IMR-90 (cell line): Measurements from ENCODE around the gene RFT1. TPM values are rescaled to one million over a fixed set of nuclear protein-coding genes. Genes with fewer than 3 reads are reported as not detected.

Experiments
- ATAC-seq: fragments of 200-7000 bp; cut with Tn5 transposase; 2 replicates; pipeline ENCODE4 v1.9.1; 2020; ENCODE audit warnings: low read depth, mild to moderate bottlenecking, moderate library complexity
- BruUV-seq: library from RNA; stranded (reverse); fragments of 400-500 nt; replicated peaks from 2 replicates; lab custom pipeline; 2021; lab: Mats Ljungman, UMichigan
- CTCF ChIA-PET: fragments of 300-600 bp; formaldehyde crosslinking; extraction: SDS; loops from one replicate; lab custom pipeline; 2021; ENCODE audit warnings: antibody characterized with exemption; lab: Yijun Ruan, JAX
- POLR2A ChIA-PET: fragments of 300-600 bp; sonication (Branson Sonifier 250); formaldehyde crosslinking; loops from one replicate; lab custom pipeline; 2022; ENCODE audit warnings: antibody characterized with exemption; ENCODE audit not compliant: unreplicated experiment; lab: Charles Lee
- DNase-seq: peaks from one replicate; pipeline ENCODE4 v3.0.0; 2013
- H2AFZ ChIP-seq: replicated peaks from 2 replicates; pipeline ENCODE3; 2013; ENCODE audit warnings: low read length, mild to moderate bottlenecking; ENCODE audit not compliant: poor library complexity
- H2AK5ac ChIP-seq: 2 replicates; pipeline ENCODE4 v1.6.1; 2013; ENCODE audit warnings: low read depth, low read length, inconsistent platforms
- H2AK9ac ChIP-seq: replicated peaks from 2 replicates; pipeline ENCODE3; 2013; ENCODE audit warnings: mild to moderate bottlenecking, low read depth, low read length, moderate library complexity; ENCODE audit not compliant: poor library complexity
- H2BK120ac ChIP-seq: 2 replicates; pipeline ENCODE4 v1.6.1; 2013; ENCODE audit warnings: low read depth, low read length, inconsistent platforms
- H2BK15ac ChIP-seq: 3 replicates; pipeline ENCODE4 v1.6.1; 2013; ENCODE audit warnings: low read depth, low read length, inconsistent platforms
- H2BK20ac ChIP-seq: 2 replicates; pipeline ENCODE4 v1.6.1; 2013; ENCODE audit warnings: low read depth, mild to moderate bottlenecking, inconsistent platforms, low read length, moderate library complexity
- H2BK5ac ChIP-seq: 2 replicates; pipeline ENCODE4 v1.6.1; 2013; ENCODE audit warnings: mild to moderate bottlenecking, low read depth, low read length, inconsistent platforms; ENCODE audit not compliant: poor library complexity, severe bottlenecking
- H3K14ac ChIP-seq: replicated peaks from 2 replicates; pipeline ENCODE4 v1.6.1; 2013; ENCODE audit warnings: low read depth, low read length, inconsistent platforms
- H3K18ac ChIP-seq: 2 replicates; pipeline ENCODE4 v1.6.1; 2013; ENCODE audit warnings: low read depth, low read length, control low read depth
- H3K23ac ChIP-seq: 2 replicates; pipeline ENCODE4 v1.6.1; 2013; ENCODE audit warnings: low read depth, low read length, inconsistent platforms
- H3K27ac ChIP-seq: 2 replicates; pipeline ENCODE4 v1.5.1; 2013; ENCODE audit warnings: mild to moderate bottlenecking, control low read depth, low read length; ENCODE audit not compliant: insufficient read depth
- H3K27me3 ChIP-seq: 2 replicates; pipeline ENCODE4 v1.6.1; 2013; ENCODE audit warnings: low read length; ENCODE audit not compliant: control insufficient read depth, insufficient read depth
- H3K36me3 ChIP-seq: 2 replicates; pipeline ENCODE4 v1.6.1; 2013; ENCODE audit warnings: low read length, mixed read lengths; ENCODE audit not compliant: control insufficient read depth, insufficient read depth
- H3K4ac ChIP-seq: 2 replicates; pipeline ENCODE4 v1.6.1; 2013; ENCODE audit warnings: low read depth, low read length, inconsistent platforms
- H3K4me1 ChIP-seq: 2 replicates; pipeline ENCODE4 v1.6.1; 2013; ENCODE audit warnings: low read length, mixed read lengths; ENCODE audit not compliant: control insufficient read depth, insufficient read depth
- H3K4me2 ChIP-seq: 2 replicates; pipeline ENCODE4 v1.6.1; 2013; ENCODE audit warnings: low read depth, mild to moderate bottlenecking, control low read depth, low read length, moderate library complexity
- H3K4me3 ChIP-seq: 2 replicates; pipeline ENCODE4 v1.5.1; 2013; ENCODE audit warnings: low read depth, mild to moderate bottlenecking, control low read depth, low read length, moderate library complexity; ENCODE audit not compliant: insufficient read depth
- H3K56ac ChIP-seq: 2 replicates; pipeline ENCODE4 v1.6.1; 2013; ENCODE audit warnings: low read length, inconsistent platforms; ENCODE audit not compliant: insufficient read depth; ENCODE audit errors: extremely low read depth
- H3K79me1 ChIP-seq, 2 experiments: 2 replicates each; pipeline ENCODE4 v1.6.1; 2013; ENCODE audit warnings: low read length in 2 of 2, inconsistent platforms in 1 of 2, low read depth in 1 of 2
- H3K9ac ChIP-seq: 2 replicates; pipeline ENCODE4 v1.6.1; 2013; ENCODE audit warnings: low read depth, low read length, control low read depth
- H3K9me1 ChIP-seq: 2 replicates; pipeline ENCODE4 v1.6.1; 2013; ENCODE audit warnings: low read length, inconsistent platforms; ENCODE audit not compliant: insufficient read depth
- H3K9me3 ChIP-seq: 2 replicates; pipeline ENCODE4 v1.6.1; 2013; ENCODE audit warnings: low read length; ENCODE audit not compliant: control insufficient read depth, insufficient read depth
- H4K20me1 ChIP-seq: 2 replicates; pipeline ENCODE4 v1.6.1; 2013; ENCODE audit warnings: low read length, inconsistent platforms; ENCODE audit not compliant: insufficient read depth
- H4K5ac ChIP-seq: 2 replicates; pipeline ENCODE4 v1.6.1; 2013; ENCODE audit warnings: mild to moderate bottlenecking, low read depth, low read length, control low read depth
- H4K8ac ChIP-seq, 2 experiments: 2 replicates each; pipeline ENCODE4 v1.6.1; 2013; ENCODE audit warnings: low read depth in 2 of 2, low read length in 2 of 2, control low read depth in 1 of 2, inconsistent platforms in 1 of 2
- H4K91ac ChIP-seq: 2 replicates; pipeline ENCODE4 v1.6.1; 2013; ENCODE audit warnings: low read depth, low read length, inconsistent platforms; ENCODE audit not compliant: insufficient read depth
- MAFK ChIP-seq: IDR thresholded peaks from 2 replicates; pipeline ENCODE4 v1.6.1; 2012; ENCODE audit warnings: low read depth, low read length, improper control_type of control experiment
- USF2 ChIP-seq: fragments of 150-350 bp; IDR thresholded peaks from 2 replicates; pipeline ENCODE4 v1.6.1; 2017; ENCODE audit warnings: mild to moderate bottlenecking, antibody characterized with exemption, low read length, low read depth
- WGBS, 2 experiments: methylation state at CpG; one replicate each; pipeline versions ENCODE4 v1.1.5 to v1.1.7; 2013; ENCODE audit warnings: missing lambda C conversion rate in 2 of 2; ENCODE audit not compliant: insufficient read length in 1 of 2; ENCODE audit errors: extremely low coverage in 2 of 2; 5-methylcytosine and 5-hydroxymethylcytosine counted together
- dilution Hi-C: fragments of 300-500 bp; cut with HindIII; formaldehyde crosslinking; loops from one replicate; pipeline ENCODE4 v1.14.3; 2018; ENCODE audit warnings: low sequenced_read_pairs; ENCODE audit not compliant: unreplicated experiment
- in situ Hi-C: fragments of 300-500 bp; cut with MboI; formaldehyde crosslinking; loops from 3 replicates; pipeline ENCODE4 v1.14.3; 2019; ENCODE audit warnings: low sequenced_read_pairs, inconsistent platforms, mixed read lengths
- intact Hi-C: fragments of 100-400 bp; cut with micrococcal nuclease; formaldehyde crosslinking; loops from 2 replicates; pipeline ENCODE4 v1.10.0; 2022
- polyA plus RNA-seq, 3 experiments: library from polyadenylated mRNA; depleted of rRNA; stranded (reverse); fragments of >200 nt; gene quantifications; 2 replicates each; pipeline ENCODE4 v1.2.3, GENCODE V29; 2012; ENCODE audit warnings: low replicate concordance in 1 of 3
- total RNA-seq: library from RNA; depleted of rRNA; stranded (reverse); fragments of >200 nt; gene quantifications from 2 replicates; pipeline ENCODE4 v1.2.3, GENCODE V29; 2012

Gene RFT1
- total and polyA plus RNA-seq, 2 of the 4 experiments (the other 2 are of a cell fraction), result 14.5 to 23.5 TPM

- ChIA-PET CTCF (no interaction called here), POLR2A (no interaction called here)
- DNase-seq, result no peak
Observed at GRCh38 chr3:53158765-53159155, 28.5 kb upstream of the RFT1 start.

More at GRCh38 chr3:53158765-53159155, 28.5 kb upstream of the RFT1 start:
- ATAC-seq, result no peak
- Histone ChIP-seq H3K4ac (no peak overlapping the region), H3K9me1 (peaks cover 8% of the 10 kb centered on the region), H4K5ac (no peak overlapping the region), H3K36me3 (no peaks in the 10 kb centered on the region), H2AK5ac (no peak overlapping the region), H2BK15ac (no peak overlapping the region), H3K14ac (no peak overlapping the region), H3K56ac (no peak overlapping the region), H4K20me1 (0 out of 2 replicates have a peak, but pooled peaks cover 9% of the 10 kb centered on the region), H3K23ac (no peak overlapping the region), H2AFZ (no peak overlapping the region), H3K18ac (no peak overlapping the region), H3K9me3 (no peaks in the 10 kb centered on the region), H3K4me3 (no peak overlapping the region), H3K79me1 (peaks cover 10 to 22% of the 10 kb centered on the region in 2 experiments; a peak in 3 of 4 replicates), H2BK20ac (no peak overlapping the region), H3K27me3 (peaks cover 34% of the 10 kb centered on the region), H2BK120ac (no peak overlapping the region), H3K4me2 (no peak overlapping the region), H3K4me1 (peaks cover 21% of the 10 kb centered on the region; the same call in 1 of the 2 replicates), H3K9ac (no peak overlapping the region), H4K91ac (no peak overlapping the region), H2AK9ac (peak overlapping the region; percentile 5), H2BK5ac (no peak overlapping the region), H3K27ac (no peak overlapping the region), H4K8ac (no peak overlapping the region)
- dilution Hi-C loops, result no loop called here
- TF ChIP-seq MAFK, result no peak
- TF ChIP-seq USF2, result no peak
- intact Hi-C loops, result no loop called here
- no TSS peak for BruUV-seq
- WGBS, 2 experiments, result no CpG with 5 or more reads among the region's 2 CpGs
- in situ Hi-C loops, result no loop called here
